ENCODE measurements around the gene DEFB125.

Gene DEFB125

GRCh38 chr20:145877-146276 lies 58.4 kb downstream of the DEFB125 start:
- no peak for DNase-seq (ENCODE audit: extremely low spot score)
- no peak for TF ChIP-seq CTCF (IDR thresholded peaks at IDR 0.05; ENCODE audit: control extremely low read depth, extremely low read depth, low read depth, missing control alignments)
- ChIA-PET POLR2A (no interaction called here), CTCF (interaction anchor here (1.1 kb wide), 1 partner anchor 8 kb away, joined by 5 read pairs; no protein-coding TSS in a partner anchor)
